GM04503 (cell line): Measurements from ENCODE around the gene CHST8.
"Not testable (repeated sequence)": the region's sequence is repeated elsewhere in the genome, so short reads cannot be mapped to it uniquely, and the experiment has no call there.

Source experiments
- DNase-seq: peaks from one replicate; pipeline ENCODE4 v3.0.0-alpha.2; 2012; ENCODE audit warnings: low read depth

Gene CHST8

DNA sequence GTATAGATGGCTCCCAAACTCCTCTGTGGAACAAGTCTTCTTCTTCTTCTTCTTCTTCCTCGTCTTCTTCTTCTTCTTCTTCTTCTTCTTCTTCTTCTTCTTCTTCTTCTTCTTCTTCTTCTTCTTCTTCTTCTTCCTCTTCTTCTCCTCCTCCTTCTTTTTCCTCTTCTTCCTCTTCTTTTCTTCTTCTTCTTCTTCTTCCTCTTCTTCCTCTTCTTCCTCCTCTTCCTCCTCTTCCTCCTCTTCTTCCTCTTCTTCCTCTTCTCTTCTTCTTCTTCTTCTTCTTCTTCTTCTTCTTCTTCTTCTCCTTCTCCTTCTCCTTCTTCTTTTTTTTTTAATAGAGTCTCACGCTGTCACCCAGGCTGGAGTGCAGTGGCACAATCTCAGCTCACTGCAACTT lies 3.4 kb upstream of the CHST8 start:
- not testable (repeated sequence) for DNase-seq

DNA sequence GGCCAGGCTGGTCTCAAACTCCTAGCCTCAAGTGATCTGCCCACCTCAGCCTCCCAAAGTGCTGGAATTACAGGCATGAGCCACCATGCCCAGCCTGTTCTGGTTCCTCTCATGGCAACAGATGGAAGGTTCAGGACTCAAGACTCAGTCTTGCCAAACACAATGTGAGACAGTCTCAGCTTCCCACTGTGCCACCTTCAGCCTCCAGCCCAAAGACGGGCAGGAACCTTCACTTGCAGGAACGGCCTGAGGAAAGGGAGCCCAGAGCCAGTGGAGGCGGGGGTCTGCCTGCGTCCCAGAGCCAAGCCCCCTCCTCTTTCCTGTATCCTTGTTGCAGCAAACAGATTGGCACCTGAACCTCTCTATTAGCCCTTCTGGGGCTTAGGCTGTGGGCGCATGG lies 2.9 kb upstream of the CHST8 start:
- DNase-seq = no peak

DNA sequence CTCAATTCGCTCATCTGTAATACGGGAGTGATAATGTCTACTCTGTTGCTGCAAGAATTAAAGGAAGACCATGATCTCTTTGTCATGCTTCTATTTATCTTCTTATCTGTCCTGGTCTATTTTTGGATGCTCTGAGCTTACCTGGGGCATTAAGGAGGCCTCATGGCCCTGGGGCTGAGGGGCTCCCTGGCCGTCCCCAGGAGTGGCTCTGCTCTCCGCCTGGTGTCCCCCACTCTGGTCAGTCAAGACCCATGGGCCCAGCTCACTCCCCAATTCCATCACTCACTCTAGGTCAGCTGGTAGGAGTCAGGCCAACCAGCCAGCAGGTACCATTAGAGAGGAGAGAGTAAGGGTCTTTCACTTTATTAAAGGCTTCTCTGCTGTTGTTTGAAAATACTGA lies 1.1 kb upstream of the CHST8 start:
- DNase-seq = no peak

DNA sequence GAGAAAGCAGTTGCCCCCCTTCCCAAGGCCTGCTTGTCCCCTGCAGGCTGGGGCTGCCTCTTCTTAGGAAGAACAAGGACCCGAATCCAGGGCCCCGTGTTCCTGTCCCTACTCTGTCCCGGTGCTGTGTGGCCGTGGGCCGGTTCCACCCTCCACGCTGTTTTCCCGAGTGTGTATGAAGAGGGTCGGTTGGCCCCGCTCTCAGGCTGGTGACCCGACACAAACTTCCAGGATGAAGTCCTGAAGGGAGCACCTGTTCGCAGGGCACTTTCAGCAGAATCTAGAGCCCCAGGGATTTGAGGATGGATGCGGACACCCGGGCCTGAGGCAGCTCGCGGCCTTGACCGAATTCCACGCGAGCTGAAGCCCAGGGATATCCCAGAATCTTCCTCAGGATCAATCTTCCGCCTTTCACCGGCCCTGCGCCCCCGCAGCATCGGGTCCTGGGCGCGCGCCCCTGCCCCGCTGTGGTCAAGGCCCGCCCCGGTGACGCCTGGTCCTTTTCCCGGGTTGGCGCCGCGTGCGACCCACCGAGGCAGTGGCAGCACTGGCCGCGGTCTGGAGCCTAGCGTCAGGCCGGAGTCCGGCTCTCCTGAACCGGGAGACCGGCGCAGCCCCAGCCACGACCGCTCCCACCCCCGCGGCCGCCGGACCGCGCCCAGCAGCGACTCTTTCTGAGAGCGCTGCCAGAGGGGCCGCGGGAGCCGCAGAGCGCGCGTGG lies 528 bp upstream of the CHST8 start:
- DNase-seq = no peak

DNA sequence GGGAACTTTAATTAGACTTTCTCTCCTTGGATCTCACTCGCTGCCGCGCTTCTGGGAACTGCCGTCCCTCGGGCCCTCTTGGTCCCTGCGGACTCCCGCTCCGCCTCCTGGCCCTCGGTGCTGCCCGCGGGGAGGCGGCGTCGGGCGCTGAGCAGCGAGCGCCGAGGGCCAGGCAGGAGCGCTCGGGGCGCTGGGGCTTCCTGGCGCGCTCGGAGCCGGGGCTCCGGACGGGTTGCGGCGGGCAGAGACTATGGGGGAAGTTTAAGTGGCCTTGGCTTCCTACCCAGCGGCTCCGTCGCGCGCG lies 704 bp downstream of the CHST8 start:
- DNase-seq = no peak

DNA sequence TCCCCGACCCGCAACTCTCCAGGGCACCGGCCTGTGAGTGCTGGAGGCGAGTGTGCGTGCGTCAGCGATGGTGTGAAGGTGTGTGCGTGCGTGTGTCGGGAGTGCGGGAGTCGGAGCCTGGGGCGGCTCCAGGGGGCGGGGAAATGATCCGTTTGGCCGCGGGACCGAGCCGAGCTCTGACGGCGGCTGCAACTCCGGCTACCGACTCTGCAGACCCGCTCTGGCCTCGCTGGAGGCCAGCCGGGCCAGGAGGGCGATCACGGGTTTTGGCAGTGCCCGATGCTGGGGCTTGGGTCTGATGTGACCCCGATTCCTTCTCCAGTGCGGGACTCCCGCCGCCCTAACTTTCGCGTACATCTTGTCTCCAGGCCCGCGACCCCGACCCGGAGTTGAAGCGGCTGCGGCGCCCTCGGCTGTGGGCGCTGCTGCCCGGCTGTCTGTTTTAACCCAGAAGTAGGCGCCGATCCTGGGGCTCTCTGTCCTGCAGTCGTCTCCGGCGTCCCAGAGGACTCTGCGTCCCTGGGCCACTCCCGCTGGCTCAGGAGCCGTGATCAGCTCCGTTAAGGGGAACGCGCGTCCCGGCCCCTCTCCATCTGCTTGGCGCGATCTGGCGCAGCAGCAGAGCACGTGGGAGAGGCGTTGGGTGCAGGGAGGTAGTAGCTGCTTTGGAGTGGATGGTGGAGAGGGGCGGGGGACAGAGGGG lies 1.2 kb downstream of the CHST8 start:
- no peak for DNase-seq

DNA sequence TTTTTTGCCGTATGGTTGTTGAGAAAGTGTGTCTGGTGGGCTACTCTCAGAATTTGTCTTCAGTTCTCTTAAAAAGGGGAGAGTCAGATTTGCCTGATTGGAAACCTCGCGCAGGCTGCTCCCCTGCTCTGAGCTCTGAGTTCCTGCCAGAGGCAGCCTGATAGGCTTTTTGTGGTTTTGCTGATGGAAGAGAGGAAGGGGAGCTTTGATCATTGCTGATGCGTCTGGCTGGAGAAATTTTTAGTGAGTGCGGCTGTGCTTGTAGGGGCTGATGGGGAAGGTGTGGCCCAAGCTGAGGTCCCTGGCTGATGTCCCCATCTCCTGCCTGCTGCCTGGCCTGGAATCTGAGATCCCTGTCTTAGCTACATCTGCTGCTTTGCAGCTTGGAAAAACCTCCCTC lies 2.8 kb downstream of the CHST8 start:
- no peak for DNase-seq

DNA sequence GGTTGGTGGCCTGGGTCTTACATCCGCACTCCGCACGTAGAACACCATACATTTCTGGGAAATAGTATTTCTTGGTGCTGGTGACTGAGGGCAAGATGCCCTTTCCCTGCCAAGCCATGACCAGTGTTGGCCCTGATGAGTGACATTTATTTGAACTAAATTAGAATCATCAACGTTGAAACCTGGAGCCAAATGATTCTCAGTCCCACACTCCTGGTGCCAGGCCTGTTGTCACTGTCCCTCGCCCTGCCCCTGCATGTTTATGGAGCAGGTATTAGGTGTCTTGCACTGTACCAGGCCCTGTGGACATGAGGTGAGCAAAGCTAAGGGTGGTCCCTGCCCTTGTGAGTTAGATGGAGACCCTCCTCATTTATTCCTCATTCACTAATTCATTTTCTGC lies 5.8 kb downstream of the CHST8 start:
- no peak for DNase-seq

DNA sequence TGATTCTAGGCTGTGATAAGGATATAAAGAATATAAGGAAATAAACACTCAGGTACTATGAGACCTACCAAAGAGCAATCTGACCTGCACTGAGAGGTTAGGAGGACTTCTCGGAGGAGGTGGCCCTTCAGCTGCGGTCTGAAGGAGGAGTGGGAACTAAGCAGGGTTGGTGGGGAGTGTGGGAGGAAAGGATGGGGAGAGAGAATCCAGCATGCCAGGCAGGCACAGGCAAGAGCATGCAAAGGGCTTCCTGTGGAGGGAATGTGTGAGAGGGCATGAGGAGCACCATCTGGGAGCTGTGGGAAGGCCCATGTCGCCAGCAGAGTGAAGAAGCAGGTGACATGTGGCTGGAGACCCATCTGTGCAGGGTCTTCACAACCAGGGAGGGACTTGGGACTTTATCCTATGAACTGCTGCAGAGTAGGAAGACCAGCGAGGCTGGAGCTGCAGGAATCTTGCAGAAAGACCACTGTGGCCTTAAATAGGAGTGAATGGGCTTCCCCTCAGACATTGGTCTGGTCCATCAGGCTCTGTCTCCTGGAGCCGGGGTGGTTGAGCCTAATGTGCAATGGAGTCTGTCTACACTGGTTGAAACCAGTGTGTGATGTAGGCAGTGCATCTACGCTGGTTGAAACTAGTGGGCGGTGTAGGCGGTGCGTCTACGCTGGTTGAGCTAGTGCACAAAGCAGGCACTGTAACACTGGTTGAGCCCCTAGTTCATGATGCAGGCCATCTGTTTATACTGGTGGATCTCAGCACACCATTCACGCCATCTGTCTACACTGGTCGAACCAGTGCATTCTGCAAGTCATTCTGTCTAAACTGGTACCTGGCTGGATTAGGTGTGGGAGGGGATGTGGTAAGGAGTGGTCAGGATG lies 6.4 kb downstream of the CHST8 start:
- DNase-seq = no peak

DNA sequence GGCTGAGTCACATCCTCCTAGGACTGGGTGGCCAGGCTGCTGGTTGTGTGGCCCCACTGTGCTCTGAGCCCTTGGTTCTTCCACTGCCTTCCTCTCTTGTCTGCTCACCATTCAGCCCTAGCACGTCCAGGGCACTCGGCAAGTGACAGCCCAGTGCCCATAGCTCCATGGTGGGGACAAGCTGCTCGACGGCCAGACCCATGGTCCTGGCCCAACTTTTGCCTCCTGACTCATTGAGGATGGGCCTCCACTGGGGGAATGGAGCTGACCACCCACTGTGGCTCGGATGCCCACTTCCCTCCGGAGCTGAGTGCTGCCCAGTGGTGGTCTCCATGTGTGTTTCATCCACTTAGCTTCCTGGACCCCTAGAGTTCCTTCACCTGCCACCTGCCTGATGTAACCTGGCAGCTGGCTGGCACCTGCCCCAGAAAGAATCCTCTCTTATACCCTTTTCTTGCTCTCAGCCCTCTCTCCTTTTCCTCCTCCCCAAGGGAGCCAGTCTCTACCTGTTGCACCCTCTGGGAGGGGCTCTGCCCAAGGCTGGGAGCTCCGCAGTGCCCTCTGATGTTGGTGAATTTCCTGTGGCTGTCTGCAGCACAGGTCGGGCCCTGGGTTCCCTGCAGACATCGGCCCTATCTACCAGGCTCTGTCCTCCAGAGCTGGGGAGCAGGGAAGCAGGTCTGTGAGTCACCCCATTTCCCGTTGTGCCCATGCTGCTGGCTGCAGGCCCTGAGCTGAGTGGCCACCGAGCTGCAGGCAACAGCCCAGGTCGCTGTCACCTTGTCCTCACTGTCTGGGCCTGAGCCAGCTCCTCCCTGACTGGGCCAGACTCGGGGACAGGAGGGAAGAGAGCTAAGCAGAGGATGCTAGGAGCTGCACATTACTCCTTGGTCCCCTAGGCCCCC lies 7.4 kb downstream of the CHST8 start:
- DNase-seq = no peak

DNA sequence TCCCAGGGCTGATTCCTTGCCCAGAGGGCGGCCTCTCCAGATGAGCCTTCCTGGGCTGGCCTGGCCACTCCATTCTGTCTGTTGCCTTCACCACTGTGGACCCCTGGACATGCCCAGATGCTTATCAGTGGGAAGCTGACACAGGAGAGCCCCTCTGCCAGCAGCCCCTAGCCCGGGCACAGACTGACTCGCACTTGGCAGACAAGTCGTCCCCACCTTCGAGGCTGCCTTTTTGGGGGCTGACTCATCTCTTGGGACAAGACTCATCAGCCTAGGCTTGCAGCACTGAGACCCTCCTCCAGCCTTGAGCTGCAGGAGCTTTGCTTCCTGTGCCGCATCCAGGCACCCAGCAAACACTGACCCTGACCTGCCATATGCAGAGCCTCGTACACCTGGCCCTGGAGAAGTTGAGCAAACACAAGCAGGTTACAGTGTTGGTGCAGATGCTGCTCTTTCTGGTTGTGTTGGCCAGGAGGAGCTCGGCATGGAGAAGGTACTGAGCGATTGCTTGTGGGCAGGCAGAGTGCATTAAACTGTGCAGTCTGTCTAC lies 8.1 kb downstream of the CHST8 start:
- no peak for DNase-seq

DNA sequence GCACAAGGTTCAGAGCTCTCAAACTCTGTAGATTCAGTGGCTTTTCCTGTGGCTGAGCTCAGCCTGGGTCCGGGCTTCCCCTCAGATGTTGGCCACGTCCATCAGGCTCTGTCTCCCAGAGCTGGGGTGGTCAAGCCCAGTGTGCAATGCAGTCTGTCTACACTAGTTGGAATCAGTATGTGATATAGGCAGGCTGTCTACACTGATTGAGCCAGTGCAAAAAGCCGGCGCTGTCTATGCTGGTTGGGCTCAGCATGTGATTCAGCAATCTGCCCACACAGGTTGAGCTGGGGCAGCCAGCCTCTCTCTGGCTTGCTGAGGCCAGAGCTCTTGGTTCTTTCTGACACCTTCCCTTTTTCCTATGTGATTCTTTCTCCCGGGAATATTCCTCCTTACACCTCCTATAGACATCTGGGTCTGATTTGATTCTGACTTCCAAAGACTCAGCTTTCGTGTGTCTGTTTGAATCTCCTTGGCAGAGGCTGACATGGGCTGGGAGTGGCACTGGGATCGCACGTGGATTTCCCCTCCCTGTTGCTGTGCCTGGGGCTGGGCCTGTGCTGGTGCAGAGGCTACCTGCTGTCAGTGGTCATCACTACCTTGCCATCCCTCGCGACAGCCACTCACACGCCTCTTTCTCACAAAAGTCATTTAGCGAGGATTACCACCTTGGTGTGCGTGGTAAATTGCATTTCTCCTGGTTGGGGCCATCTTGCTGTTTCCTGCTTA lies 9.3 kb downstream of the CHST8 start:
- no peak for DNase-seq

DNA sequence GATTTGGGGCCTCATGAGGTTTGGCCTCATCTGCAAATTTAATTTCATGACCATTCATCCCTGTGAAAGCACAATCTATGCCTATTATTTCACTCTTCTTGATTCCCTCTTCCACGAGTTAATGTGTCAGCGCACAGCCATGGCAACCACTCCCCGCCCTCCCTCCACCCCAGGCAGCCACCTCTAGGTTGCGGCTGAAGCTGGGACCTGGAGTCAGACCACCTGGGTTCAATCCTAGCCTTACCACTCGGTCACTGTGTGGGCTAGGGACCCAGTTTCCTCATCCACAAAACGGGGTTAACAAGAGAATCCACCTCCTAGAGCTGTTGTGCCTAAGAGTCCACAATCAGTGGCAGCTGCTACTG lies 9.8 kb downstream of the CHST8 start:
- no peak for DNase-seq

DNA sequence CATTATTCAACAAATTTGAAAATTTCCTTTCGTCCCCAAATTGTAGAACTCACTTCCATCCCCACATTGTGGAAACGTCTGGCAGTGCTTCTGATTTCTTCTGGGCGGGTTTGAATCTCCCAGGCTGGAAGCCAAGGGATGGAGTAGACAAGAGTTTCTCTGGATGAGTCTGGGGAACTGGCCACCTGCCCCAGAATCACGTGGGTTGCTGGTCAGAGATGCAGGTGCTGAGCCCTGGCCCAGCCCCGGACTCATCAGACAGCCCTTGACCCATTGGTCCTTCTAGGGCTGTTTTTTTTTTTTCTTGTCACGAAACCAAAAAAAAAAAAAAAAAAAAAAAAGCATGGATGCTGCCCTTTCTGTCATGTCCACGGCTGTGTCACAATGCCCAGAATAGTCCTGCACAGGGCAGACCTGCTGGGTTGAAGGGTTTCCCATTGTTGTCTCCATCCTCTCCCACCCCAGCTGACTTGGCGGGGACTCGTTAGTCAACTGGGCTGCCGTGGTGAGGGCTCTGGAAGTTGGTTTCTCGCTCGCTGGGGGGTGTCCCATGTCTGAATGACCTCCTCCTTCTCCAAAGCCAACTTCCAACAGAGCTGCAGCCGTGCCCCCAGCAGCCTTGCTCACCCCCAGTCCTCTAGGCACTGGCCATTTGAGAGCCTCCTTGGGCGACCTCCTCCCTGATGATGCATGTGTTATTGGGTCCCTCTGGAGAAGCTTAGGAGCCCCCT lies 12.8 kb downstream of the CHST8 start:
- no peak for DNase-seq

DNA sequence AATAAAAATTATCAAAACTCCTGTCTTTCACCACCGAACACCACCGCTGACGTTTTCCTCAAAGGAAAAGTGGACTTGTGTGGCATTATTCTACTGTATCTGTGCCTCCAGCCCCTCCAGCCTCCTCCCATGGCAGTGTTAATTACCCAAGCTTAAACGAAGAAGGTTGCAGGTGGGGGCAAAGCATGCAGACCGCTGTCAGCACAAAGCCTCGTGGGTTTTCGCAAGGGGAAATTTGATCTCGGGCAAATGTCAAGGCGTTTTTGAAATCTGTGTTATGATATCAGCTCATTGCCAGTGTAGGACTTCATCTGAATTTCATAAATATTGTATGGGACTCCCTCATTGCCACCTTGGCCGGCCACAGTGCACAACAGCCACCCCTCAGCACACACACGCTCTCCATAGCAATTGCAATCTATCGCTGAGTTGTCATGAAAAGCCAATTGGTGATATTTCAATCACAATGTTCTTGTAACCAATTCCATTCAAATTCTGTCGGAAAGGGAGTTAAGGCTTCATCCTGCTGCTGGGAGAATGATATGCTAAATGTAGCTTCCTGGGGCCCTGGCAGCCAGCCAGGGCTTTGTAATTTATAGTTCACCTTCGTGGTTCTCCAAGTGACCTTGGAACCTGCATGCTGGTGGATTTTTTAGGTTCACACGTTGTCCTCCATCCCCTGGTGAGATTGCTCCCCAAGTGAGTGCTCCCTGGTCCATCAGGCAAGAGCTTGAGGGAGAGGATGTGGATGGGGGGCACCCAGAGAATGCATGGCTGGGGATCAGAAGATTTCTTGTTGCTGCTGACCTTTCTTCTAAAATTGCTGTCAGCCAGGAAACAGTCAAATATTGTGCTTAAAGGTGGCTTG lies 16.6 kb downstream of the CHST8 start:
- DNase-seq = no peak

DNA sequence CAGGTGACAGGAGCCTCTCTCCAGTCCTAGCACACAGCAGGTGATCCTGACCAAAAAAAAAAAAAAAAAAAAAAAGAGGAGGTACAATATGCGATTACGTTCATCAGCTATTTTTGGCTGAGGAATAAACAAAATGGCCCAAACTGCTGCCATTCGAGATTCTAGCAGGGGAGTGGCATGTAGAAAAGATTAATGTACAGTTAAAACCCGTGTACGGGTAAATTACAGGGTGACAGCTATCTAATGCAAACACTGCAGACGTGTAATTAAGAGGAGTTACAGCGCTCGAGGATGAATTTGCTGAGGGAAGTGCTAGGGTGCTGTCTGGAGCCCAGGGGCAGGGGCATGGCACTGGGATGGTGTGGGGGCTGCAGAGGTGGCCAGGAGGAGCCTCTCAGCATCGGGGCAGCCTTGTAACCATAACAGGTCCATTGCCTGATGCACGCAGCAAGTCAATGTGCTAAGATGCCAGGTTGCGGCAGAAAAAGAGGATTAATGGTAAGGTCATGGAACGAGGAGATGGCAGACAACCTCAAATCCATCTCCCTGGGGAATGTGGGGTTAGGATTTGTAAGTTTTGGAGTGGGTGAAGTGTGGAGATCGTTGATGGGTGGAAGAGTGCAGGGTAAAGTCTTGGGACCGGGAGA lies 17.4 kb downstream of the CHST8 start:
- no peak for DNase-seq

DNA sequence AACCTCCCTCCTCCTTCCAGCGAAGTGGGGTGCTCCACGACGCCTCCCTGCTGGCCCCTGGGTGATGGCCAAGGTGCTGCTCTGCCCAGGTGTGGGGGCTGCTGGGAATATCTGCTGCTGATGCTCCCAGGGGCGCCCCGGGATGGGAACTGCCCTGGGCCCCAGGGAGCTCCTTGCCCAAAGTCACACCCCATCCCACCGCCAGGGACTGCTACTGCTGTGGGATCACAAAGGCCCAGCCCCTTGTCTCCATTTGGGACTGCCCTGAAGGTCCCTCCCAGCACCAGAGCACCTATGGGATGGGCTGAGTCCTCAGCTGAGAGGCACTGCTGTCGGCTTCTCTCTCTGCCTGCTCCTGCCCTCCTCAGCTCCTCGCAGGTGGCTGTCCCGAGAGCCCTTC lies 19.0 kb downstream of the CHST8 start:
- no peak for DNase-seq

DNA sequence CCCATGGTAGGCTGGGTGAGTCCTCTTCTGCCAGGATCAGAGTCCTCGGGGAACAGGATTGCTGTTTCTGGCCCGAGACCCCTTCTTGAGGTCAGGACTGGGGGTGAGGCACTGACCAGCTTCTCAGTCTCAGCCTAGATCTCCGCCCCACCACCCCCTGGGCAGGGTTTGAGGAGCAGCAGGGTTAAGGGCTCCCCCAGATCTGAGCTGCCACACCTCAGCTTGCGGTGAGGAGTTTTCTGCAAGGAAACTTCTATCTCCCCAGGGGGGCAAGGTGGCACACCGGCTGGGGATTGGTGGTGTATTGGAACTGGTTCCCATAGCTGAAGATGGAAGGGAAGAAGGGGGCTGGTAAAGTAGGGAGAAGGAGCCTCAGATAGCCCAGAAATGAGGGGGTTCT lies 19.5 kb downstream of the CHST8 start:
- no peak for DNase-seq

DNA sequence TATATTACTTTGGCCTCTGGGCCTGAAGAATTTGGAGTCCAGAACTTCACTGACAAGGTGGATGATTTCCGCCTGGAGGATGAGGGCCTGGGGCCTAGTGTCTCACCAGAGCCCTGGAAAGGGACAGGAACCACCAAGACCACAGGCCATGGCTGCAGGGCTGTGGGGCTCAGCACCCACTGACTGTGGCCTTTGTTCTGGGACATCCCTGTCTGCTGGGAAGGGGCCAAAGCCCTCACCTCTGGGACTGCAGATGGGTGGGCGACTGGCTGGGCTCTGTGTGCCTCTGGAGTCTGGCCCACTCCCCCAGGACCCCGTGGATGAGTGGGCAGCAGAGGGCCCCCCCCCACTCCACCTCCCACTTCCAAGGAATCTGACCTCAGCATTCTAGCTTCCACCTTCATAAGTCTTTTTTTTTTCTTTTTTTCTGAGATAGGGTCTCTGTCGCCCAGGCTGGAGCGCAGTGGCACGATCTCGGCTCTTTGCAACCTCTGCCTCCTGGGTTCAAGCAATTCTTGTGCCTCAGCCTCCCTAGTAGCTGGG lies 20.3 kb downstream of the CHST8 start:
- DNase-seq = no peak
